Measurements from ENCODE around the gene PTPN1. TPM values are rescaled to one million over a fixed set of nuclear protein-coding genes. Genes with fewer than 3 reads are reported as not detected.

Gene PTPN1
- total RNA-seq, 3 donors from 2014 or later (not counting 1 experiment from before 2014, with no cell fraction given) = 52.9 to 64.5 (median 58.3) TPM

- peaks cover 14% of the 10 kb centered on the region for H3K36me3 Mint-ChIP-seq
- intact Hi-C loops (cut with micrococcal nuclease) = no loop called here
- peaks cover 33 to 40% of the 10 kb centered on the region in 2 donors for H3K4me1 Mint-ChIP-seq
- H3K9me3 Mint-ChIP-seq = no peaks in the 10 kb centered on the region
- no peaks in the 10 kb centered on the region for H3K4me1 ChIP-seq (ENCODE audit: control insufficient read depth, insufficient read depth, low read length)
- ATAC-seq (no peak), DNase-seq (no peak)
- H3K9me3 ChIP-seq (ENCODE audit: control insufficient read depth, insufficient read depth, low read length) = no peaks in the 10 kb centered on the region
- H3K4me3 ChIP-seq (ENCODE audit: low read length) = no peak overlapping the region
- WGBS (ENCODE audit: insufficient coverage) = 80% methylated on average over 1 of the region's 3 CpGs
- H3K4me3 Mint-ChIP-seq = no peak overlapping the region
- no peaks in the 10 kb centered on the region for H3K27me3 ChIP-seq (ENCODE audit: control insufficient read depth, insufficient read depth, low read length)
- H3K27ac Mint-ChIP-seq = peak overlapping the region in 1 of 2 donors; percentile 73
- H3K36me3 ChIP-seq (ENCODE audit: control insufficient read depth, insufficient read depth, low read length) = peaks cover 50% of the 10 kb centered on the region
- no peaks in the 10 kb centered on the region for H3K27me3 Mint-ChIP-seq (ENCODE audit: low read depth in 2 of 2)
- H3K27ac ChIP-seq (ENCODE audit: low read length) = no peak overlapping the region
- no peak for TF ChIP-seq CTCF (IDR thresholded peaks at IDR 0.05)
Observed at GRCh38 chr20:50563133-50563944, 53.2 kb downstream of the PTPN1 start.

- peaks cover 25% of the 10 kb centered on the region for H3K36me3 Mint-ChIP-seq
Observed at GRCh38 chr20:50565383-50565782, 55.2 kb downstream of the PTPN1 start.

GRCh38 chr20:50565871-50566270 lies 55.7 kb downstream of the PTPN1 start:
- H3K27ac Mint-ChIP-seq = peak overlapping the region in 1 of 2 donors; percentile 55
- H3K4me1 Mint-ChIP-seq = peaks cover 44 to 47% of the 10 kb centered on the region in 2 donors
- H3K36me3 Mint-ChIP-seq = peaks cover 25% of the 10 kb centered on the region
- no peak overlapping the region for H3K4me3 Mint-ChIP-seq
- TF ChIP-seq CTCF (IDR thresholded peaks at IDR 0.05) = no peak
- Histone ChIP-seq H3K9me3 (ENCODE audit: control insufficient read depth, insufficient read depth, low read length) (no peaks in the 10 kb centered on the region), H3K4me1 (ENCODE audit: control insufficient read depth, insufficient read depth, low read length) (peaks cover 6% of the 10 kb centered on the region), H3K36me3 (ENCODE audit: control insufficient read depth, insufficient read depth, low read length) (peaks cover 59% of the 10 kb centered on the region), H3K4me3 (ENCODE audit: low read length) (no peak overlapping the region), H3K27me3 (ENCODE audit: control insufficient read depth, insufficient read depth, low read length) (no peaks in the 10 kb centered on the region), H3K27ac (ENCODE audit: low read length) (no peak overlapping the region)
- no peaks in the 10 kb centered on the region for H3K9me3 Mint-ChIP-seq
- ATAC-seq (no peak), DNase-seq (no peak)
- intact Hi-C loops (cut with micrococcal nuclease) = no loop called here
- 91% methylated on average over 4 of the region's 4 CpGs for WGBS (ENCODE audit: insufficient coverage)
- no peaks in the 10 kb centered on the region for H3K27me3 Mint-ChIP-seq (ENCODE audit: low read depth in 2 of 2)

More at GRCh38 chr20:50565383-50565782, 55.2 kb downstream of the PTPN1 start:
- peak overlapping the region in 1 of 2 donors; percentile 14 for H3K27ac Mint-ChIP-seq
- intact Hi-C loops (cut with micrococcal nuclease) = no loop called here
- H3K4me3 Mint-ChIP-seq = no peak overlapping the region
- H3K9me3 Mint-ChIP-seq = no peaks in the 10 kb centered on the region
- WGBS (ENCODE audit: insufficient coverage) = 96% methylated on average over 2 of the region's 2 CpGs
- Histone ChIP-seq H3K27ac (ENCODE audit: low read length) (no peak overlapping the region), H3K36me3 (ENCODE audit: control insufficient read depth, insufficient read depth, low read length) (peaks cover 59% of the 10 kb centered on the region), H3K27me3 (ENCODE audit: control insufficient read depth, insufficient read depth, low read length) (no peaks in the 10 kb centered on the region), H3K4me1 (ENCODE audit: control insufficient read depth, insufficient read depth, low read length) (peaks cover 6% of the 10 kb centered on the region), H3K9me3 (ENCODE audit: control insufficient read depth, insufficient read depth, low read length) (no peaks in the 10 kb centered on the region), H3K4me3 (ENCODE audit: low read length) (no peak overlapping the region)
- no peaks in the 10 kb centered on the region for H3K27me3 Mint-ChIP-seq (ENCODE audit: low read depth in 2 of 2)
- no peak for ATAC-seq
- peaks cover 42 to 44% of the 10 kb centered on the region in 2 donors for H3K4me1 Mint-ChIP-seq
- no peak for DNase-seq
- no peak for TF ChIP-seq CTCF (IDR thresholded peaks at IDR 0.05)

All from natural killer cell (primary cell).